Stimulated activated CD8-positive, alpha-beta memory T cell treated with anti-CD3 and anti-CD28 coated beads, Interleukin-7, amount 100 ng/mL, for 48 hours (primary cell): ENCODE results near the gene FNBP1.

ENCODE experiments used
- DNase-seq, 2 donors: peaks; one replicate each; pipeline ENCODE4 v3.0.0-alpha.2; 2020; ENCODE audit warnings: low read depth in 1 of 2; ENCODE audit errors: extremely low read depth in 1 of 2

Gene FNBP1

GRCh38 chr9:129930743-129931142 is 112.2 kb downstream of the FNBP1 start:
- no peak for DNase-seq

- no peak for DNase-seq
Measured at GRCh38 chr9:129929496-129930125, 113.4 kb downstream of the FNBP1 start.

GRCh38 chr9:129923589-129923988 is 119.4 kb downstream of the FNBP1 start:
- DNase-seq: no peak

GRCh38 chr9:129921905-129922304 is 121.1 kb downstream of the FNBP1 start:
- DNase-seq: no peak

- DNase-seq: no peak
Measured at GRCh38 chr9:129919841-129920240, 123.1 kb downstream of the FNBP1 start.

GRCh38 chr9:129919277-129919676 is 123.7 kb downstream of the FNBP1 start:
- DNase-seq: no peak

- no peak for DNase-seq
Measured at GRCh38 chr9:129918296-129918950, 124.6 kb downstream of the FNBP1 start.

- no peak for DNase-seq
Measured at GRCh38 chr9:129916707-129917106, 126.3 kb downstream of the FNBP1 start.

GRCh38 chr9:129914051-129914450 is 128.9 kb downstream of the FNBP1 start:
- no peak for DNase-seq

GRCh38 chr9:129910628-129911567 is 132.1 kb downstream of the FNBP1 start:
- no peak for DNase-seq

GRCh38 chr9:129909851-129910250 is 133.1 kb downstream of the FNBP1 start:
- no peak for DNase-seq

- DNase-seq: no peak
Measured at GRCh38 chr9:129908906-129909305, 134.1 kb downstream of the FNBP1 start.

GRCh38 chr9:129907201-129907600 is 135.8 kb downstream of the FNBP1 start:
- no peak for DNase-seq

- no peak for DNase-seq
Measured at GRCh38 chr9:129906298-129906697, 136.7 kb downstream of the FNBP1 start.

- no peak for DNase-seq
Measured at GRCh38 chr9:129904734-129905133, 138.3 kb downstream of the FNBP1 start.

GRCh38 chr9:129902740-129903134 is 140.3 kb downstream of the FNBP1 start:
- no peak for DNase-seq

- no peak for DNase-seq
Measured at GRCh38 chr9:129901993-129902739, 140.8 kb downstream of the FNBP1 start.

GRCh38 chr9:129900263-129901027 is 142.5 kb downstream of the FNBP1 start:
- no peak for DNase-seq

- no peak for DNase-seq
Measured at GRCh38 chr9:129899620-129900019, 143.4 kb downstream of the FNBP1 start.

GRCh38 chr9:129898185-129898584 is 144.8 kb downstream of the FNBP1 start:
- DNase-seq: no peak
